ENCODE results near the gene ITPR2.

The ITPR2 gene

GRCh38 chr12:26402648-26403047 lies 430.3 kb downstream of the ITPR2 start:
- H3K27ac ChIP-seq (ENCODE audit: low read depth, low read length): no peak overlapping the region
- no peak overlapping the region for H3K4me3 ChIP-seq (ENCODE audit: low read depth in 1 of 5, low read length in 5 of 5)
- H3K9me3 ChIP-seq (ENCODE audit: control insufficient read depth in 5 of 5, low read length in 5 of 5): no peaks in the 10 kb centered on the region
- no peaks in the 10 kb centered on the region for H3K4me1 ChIP-seq (ENCODE audit: control insufficient read depth in 5 of 5, insufficient read depth in 5 of 5, low read length in 5 of 5)
- no peaks in the 10 kb centered on the region for H3K27me3 ChIP-seq (ENCODE audit: control insufficient read depth in 5 of 5, insufficient read depth in 4 of 5, low read length in 5 of 5)
- no peak overlapping the region for H3K9ac ChIP-seq (ENCODE audit: low read length in 5 of 5)
- peaks cover 1 to 33% (median 7%) of the 10 kb centered on the region in 5 donors for H3K36me3 ChIP-seq (ENCODE audit: control insufficient read depth in 5 of 5, insufficient read depth in 5 of 5, low read length in 5 of 5)

- Histone ChIP-seq H3K9me3 (ENCODE audit: control insufficient read depth in 5 of 5, low read length in 5 of 5) (no peaks in the 10 kb centered on the region), H3K4me1 (ENCODE audit: control insufficient read depth in 5 of 5, insufficient read depth in 5 of 5, low read length in 5 of 5) (no peaks in the 10 kb centered on the region), H3K36me3 (ENCODE audit: control insufficient read depth in 5 of 5, insufficient read depth in 5 of 5, low read length in 5 of 5) (peaks cover 5 to 37% (median 6%) of the 10 kb centered on the region in 5 donors), H3K9ac (ENCODE audit: low read length in 5 of 5) (no peak overlapping the region), H3K4me3 (ENCODE audit: low read depth in 1 of 5, low read length in 5 of 5) (no peak overlapping the region), H3K27me3 (ENCODE audit: control insufficient read depth in 5 of 5, insufficient read depth in 4 of 5, low read length in 5 of 5) (no peaks in the 10 kb centered on the region), H3K27ac (ENCODE audit: low read depth, low read length) (no peak overlapping the region)
These were observed 431.1 kb downstream of the ITPR2 start for GRCh38 chr12:26401874-26402273.

- peaks cover 7 to 39% (median 12%) of the 10 kb centered on the region in 5 donors for H3K36me3 ChIP-seq (ENCODE audit: control insufficient read depth in 5 of 5, insufficient read depth in 5 of 5, low read length in 5 of 5)
- H3K27ac ChIP-seq (ENCODE audit: low read depth, low read length): no peak overlapping the region
- H3K9me3 ChIP-seq (ENCODE audit: control insufficient read depth in 5 of 5, low read length in 5 of 5): no peaks in the 10 kb centered on the region
- no peaks in the 10 kb centered on the region for H3K4me1 ChIP-seq (ENCODE audit: control insufficient read depth in 5 of 5, insufficient read depth in 5 of 5, low read length in 5 of 5)
- no peak overlapping the region for H3K9ac ChIP-seq (ENCODE audit: low read length in 5 of 5)
- H3K4me3 ChIP-seq (ENCODE audit: low read depth in 1 of 5, low read length in 5 of 5): no peak overlapping the region
- no peaks in the 10 kb centered on the region for H3K27me3 ChIP-seq (ENCODE audit: control insufficient read depth in 5 of 5, insufficient read depth in 4 of 5, low read length in 5 of 5)
These were observed 432.4 kb downstream of the ITPR2 start for GRCh38 chr12:26400627-26401026.

GRCh38 chr12:26399381-26399780 lies 433.6 kb downstream of the ITPR2 start:
- no peak overlapping the region for H3K4me3 ChIP-seq (ENCODE audit: low read depth in 1 of 5, low read length in 5 of 5)
- H3K27me3 ChIP-seq (ENCODE audit: control insufficient read depth in 5 of 5, insufficient read depth in 4 of 5, low read length in 5 of 5): no peaks in the 10 kb centered on the region
- no peaks in the 10 kb centered on the region for H3K9me3 ChIP-seq (ENCODE audit: control insufficient read depth in 5 of 5, low read length in 5 of 5)
- no peaks in the 10 kb centered on the region for H3K4me1 ChIP-seq (ENCODE audit: control insufficient read depth in 5 of 5, insufficient read depth in 5 of 5, low read length in 5 of 5)
- peaks cover 15 to 51% (median 20%) of the 10 kb centered on the region in 5 donors for H3K36me3 ChIP-seq (ENCODE audit: control insufficient read depth in 5 of 5, insufficient read depth in 5 of 5, low read length in 5 of 5)
- no peak overlapping the region for H3K27ac ChIP-seq (ENCODE audit: low read depth, low read length)
- no peak overlapping the region for H3K9ac ChIP-seq (ENCODE audit: low read length in 5 of 5)

- no peaks in the 10 kb centered on the region for H3K4me1 ChIP-seq (ENCODE audit: control insufficient read depth in 5 of 5, insufficient read depth in 5 of 5, low read length in 5 of 5)
- no peak overlapping the region for H3K27ac ChIP-seq (ENCODE audit: low read depth, low read length)
- H3K36me3 ChIP-seq (ENCODE audit: control insufficient read depth in 5 of 5, insufficient read depth in 5 of 5, low read length in 5 of 5): peaks cover 19 to 48% (median 27%) of the 10 kb centered on the region in 5 donors
- no peaks in the 10 kb centered on the region for H3K27me3 ChIP-seq (ENCODE audit: control insufficient read depth in 5 of 5, insufficient read depth in 4 of 5, low read length in 5 of 5)
- H3K4me3 ChIP-seq (ENCODE audit: low read depth in 1 of 5, low read length in 5 of 5): no peak overlapping the region
- no peaks in the 10 kb centered on the region for H3K9me3 ChIP-seq (ENCODE audit: control insufficient read depth in 5 of 5, low read length in 5 of 5)
- no peak overlapping the region for H3K9ac ChIP-seq (ENCODE audit: low read length in 5 of 5)
These were observed 436.6 kb downstream of the ITPR2 start for GRCh38 chr12:26396402-26396801.

- Histone ChIP-seq H3K4me1 (ENCODE audit: control insufficient read depth in 5 of 5, insufficient read depth in 5 of 5, low read length in 5 of 5) (no peaks in the 10 kb centered on the region), H3K9ac (ENCODE audit: low read length in 5 of 5) (no peak overlapping the region), H3K4me3 (ENCODE audit: low read depth in 1 of 5, low read length in 5 of 5) (no peak overlapping the region), H3K36me3 (ENCODE audit: control insufficient read depth in 5 of 5, insufficient read depth in 5 of 5, low read length in 5 of 5) (peaks cover 8 to 29% (median 20%) of the 10 kb centered on the region in 5 donors), H3K9me3 (ENCODE audit: control insufficient read depth in 5 of 5, low read length in 5 of 5) (no peaks in the 10 kb centered on the region), H3K27ac (ENCODE audit: low read depth, low read length) (no peak overlapping the region), H3K27me3 (ENCODE audit: control insufficient read depth in 5 of 5, insufficient read depth in 4 of 5, low read length in 5 of 5) (no peaks in the 10 kb centered on the region)
These were observed 443.7 kb downstream of the ITPR2 start for GRCh38 chr12:26389343-26389742.

- Histone ChIP-seq H3K9me3 (ENCODE audit: control insufficient read depth in 5 of 5, low read length in 5 of 5) (no peaks in the 10 kb centered on the region), H3K27me3 (ENCODE audit: control insufficient read depth in 5 of 5, insufficient read depth in 4 of 5, low read length in 5 of 5) (no peaks in the 10 kb centered on the region), H3K9ac (ENCODE audit: low read length in 5 of 5) (no peak overlapping the region), H3K36me3 (ENCODE audit: control insufficient read depth in 5 of 5, insufficient read depth in 5 of 5, low read length in 5 of 5) (peaks cover 0 to 26% (median 11%) of the 10 kb centered on the region in 5 donors), H3K4me1 (ENCODE audit: control insufficient read depth in 5 of 5, insufficient read depth in 5 of 5, low read length in 5 of 5) (peaks cover 0 to under 1% (median 0%) of the 10 kb centered on the region in 5 donors), H3K4me3 (ENCODE audit: low read depth in 1 of 5, low read length in 5 of 5) (no peak overlapping the region), H3K27ac (ENCODE audit: low read depth, low read length) (no peak overlapping the region)
These were observed 448.5 kb downstream of the ITPR2 start for GRCh38 chr12:26384536-26384935.

- Histone ChIP-seq H3K9ac (ENCODE audit: low read length in 5 of 5) (no peak overlapping the region), H3K27me3 (ENCODE audit: control insufficient read depth in 5 of 5, insufficient read depth in 4 of 5, low read length in 5 of 5) (no peaks in the 10 kb centered on the region), H3K4me3 (ENCODE audit: low read depth in 1 of 5, low read length in 5 of 5) (no peak overlapping the region), H3K36me3 (ENCODE audit: control insufficient read depth in 5 of 5, insufficient read depth in 5 of 5, low read length in 5 of 5) (peaks cover 0 to 26% (median 11%) of the 10 kb centered on the region in 5 donors), H3K4me1 (ENCODE audit: control insufficient read depth in 5 of 5, insufficient read depth in 5 of 5, low read length in 5 of 5) (peaks cover 0 to 14% (median 11%) of the 10 kb centered on the region in 5 donors), H3K9me3 (ENCODE audit: control insufficient read depth in 5 of 5, low read length in 5 of 5) (no peaks in the 10 kb centered on the region), H3K27ac (ENCODE audit: low read depth, low read length) (no peak overlapping the region)
These were observed 450.0 kb downstream of the ITPR2 start for GRCh38 chr12:26383041-26383440.

GRCh38 chr12:26380897-26381296 lies 452.1 kb downstream of the ITPR2 start:
- peaks cover 0 to 18% (median 12%) of the 10 kb centered on the region in 5 donors for H3K4me1 ChIP-seq (ENCODE audit: control insufficient read depth in 5 of 5, insufficient read depth in 5 of 5, low read length in 5 of 5)
- no peaks in the 10 kb centered on the region for H3K9me3 ChIP-seq (ENCODE audit: control insufficient read depth in 5 of 5, low read length in 5 of 5)
- no peak overlapping the region for H3K27ac ChIP-seq (ENCODE audit: low read depth, low read length)
- H3K9ac ChIP-seq (ENCODE audit: low read length in 5 of 5): no peak overlapping the region
- no peaks in the 10 kb centered on the region for H3K27me3 ChIP-seq (ENCODE audit: control insufficient read depth in 5 of 5, insufficient read depth in 4 of 5, low read length in 5 of 5)
- H3K4me3 ChIP-seq (ENCODE audit: low read depth in 1 of 5, low read length in 5 of 5): no peak overlapping the region
- peaks cover 0 to 14% (median 3%) of the 10 kb centered on the region in 5 donors for H3K36me3 ChIP-seq (ENCODE audit: control insufficient read depth in 5 of 5, insufficient read depth in 5 of 5, low read length in 5 of 5)

- peaks cover 0 to 12% (median 2%) of the 10 kb centered on the region in 5 donors for H3K36me3 ChIP-seq (ENCODE audit: control insufficient read depth in 5 of 5, insufficient read depth in 5 of 5, low read length in 5 of 5)
- no peak overlapping the region for H3K27ac ChIP-seq (ENCODE audit: low read depth, low read length)
- H3K4me1 ChIP-seq (ENCODE audit: control insufficient read depth in 5 of 5, insufficient read depth in 5 of 5, low read length in 5 of 5): peaks cover 0 to 18% (median 12%) of the 10 kb centered on the region in 5 donors
- no peaks in the 10 kb centered on the region for H3K27me3 ChIP-seq (ENCODE audit: control insufficient read depth in 5 of 5, insufficient read depth in 4 of 5, low read length in 5 of 5)
- no peak overlapping the region for H3K4me3 ChIP-seq (ENCODE audit: low read depth in 1 of 5, low read length in 5 of 5)
- no peak overlapping the region for H3K9ac ChIP-seq (ENCODE audit: low read length in 5 of 5)
- no peaks in the 10 kb centered on the region for H3K9me3 ChIP-seq (ENCODE audit: control insufficient read depth in 5 of 5, low read length in 5 of 5)
These were observed 453.1 kb downstream of the ITPR2 start for GRCh38 chr12:26379777-26380467.

Measured in subcutaneous abdominal adipose tissue (tissue), 5 donors.